ENCODE measurements around the gene DNAAF8.

DNAAF8 gene

DNA sequence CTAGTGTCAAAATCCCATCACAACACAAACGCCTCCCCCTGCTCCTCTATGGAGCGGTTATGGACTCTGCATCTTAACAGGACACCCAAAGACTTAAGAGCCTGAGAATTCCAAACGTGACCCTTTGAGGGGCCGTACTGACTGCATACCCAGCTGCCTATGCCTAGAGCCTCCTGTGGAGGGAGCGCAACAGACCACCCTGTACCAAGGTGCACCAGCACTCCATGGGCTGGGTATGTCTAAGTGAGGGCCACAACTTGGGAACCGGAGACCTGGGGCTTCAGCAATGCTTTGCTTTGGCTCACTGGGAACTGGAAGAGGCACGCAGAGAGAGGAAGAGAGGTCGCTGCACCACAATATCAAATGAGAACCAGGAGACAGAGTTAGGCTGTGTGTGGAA, 5.7 kb upstream of the DNAAF8 start:
- Histone ChIP-seq H2AFZ (ENCODE audit: low read length) (no peak overlapping the region), H3K27ac (ENCODE audit: low read length) (no peak overlapping the region), H3K27me3 (replicated peaks; ENCODE audit: insufficient read depth, low read length) (no peaks in the 10 kb centered on the region), H3K9me2 (replicated peaks; ENCODE audit: insufficient read depth, low read length) (no peaks in the 10 kb centered on the region), H3K4me2 (ENCODE audit: low read depth, low read length) (no peak overlapping the region), H3K9me3 (replicated peaks; ENCODE audit: insufficient read depth, low read length) (no peaks in the 10 kb centered on the region), H3F3A (ENCODE audit: insufficient read depth, low read length) (no peaks in the 10 kb centered on the region), H3K4me1 (ENCODE audit: low read length) (no peaks in the 10 kb centered on the region), H3K79me2 (ENCODE audit: low read length) (peaks cover 4% of the 10 kb centered on the region), H3K36me3 (replicated peaks; ENCODE audit: insufficient read depth, low read length) (no peaks in the 10 kb centered on the region), H3K9ac (ENCODE audit: low read length) (no peak overlapping the region), H3K4me3 (ENCODE audit: low read length) (no peak overlapping the region), H4K20me1 (ENCODE audit: insufficient read depth, low read length) (no peaks in the 10 kb centered on the region)
- no peak for DNase-seq
- TF ChIP-seq, protein P1, sequence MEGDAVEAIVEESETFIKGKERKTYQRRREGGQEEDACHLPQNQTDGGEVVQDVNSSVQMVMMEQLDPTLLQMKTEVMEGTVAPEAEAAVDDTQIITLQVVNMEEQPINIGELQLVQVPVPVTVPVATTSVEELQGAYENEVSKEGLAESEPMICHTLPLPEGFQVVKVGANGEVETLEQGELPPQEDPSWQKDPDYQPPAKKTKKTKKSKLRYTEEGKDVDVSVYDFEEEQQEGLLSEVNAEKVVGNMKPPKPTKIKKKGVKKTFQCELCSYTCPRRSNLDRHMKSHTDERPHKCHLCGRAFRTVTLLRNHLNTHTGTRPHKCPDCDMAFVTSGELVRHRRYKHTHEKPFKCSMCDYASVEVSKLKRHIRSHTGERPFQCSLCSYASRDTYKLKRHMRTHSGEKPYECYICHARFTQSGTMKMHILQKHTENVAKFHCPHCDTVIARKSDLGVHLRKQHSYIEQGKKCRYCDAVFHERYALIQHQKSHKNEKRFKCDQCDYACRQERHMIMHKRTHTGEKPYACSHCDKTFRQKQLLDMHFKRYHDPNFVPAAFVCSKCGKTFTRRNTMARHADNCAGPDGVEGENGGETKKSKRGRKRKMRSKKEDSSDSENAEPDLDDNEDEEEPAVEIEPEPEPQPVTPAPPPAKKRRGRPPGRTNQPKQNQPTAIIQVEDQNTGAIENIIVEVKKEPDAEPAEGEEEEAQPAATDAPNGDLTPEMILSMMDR (IDR thresholded peaks at IDR 0.05; ENCODE audit: low read length) = no peak
- TF ChIP-seq EZH2 (optimal IDR thresholded peaks at IDR 0.05; ENCODE audit: low read depth, low read length) (no peak), EZH2phosphoT487 (IDR thresholded peaks at IDR 0.05; ENCODE audit: low read length) (no peak)

GRCh38 chr16:4729876-4730275, 4.5 kb upstream of the DNAAF8 start:
- no peaks in the 10 kb centered on the region for H3K36me3 ChIP-seq (replicated peaks; ENCODE audit: insufficient read depth, low read length)

GRCh38 chr16:4733211-4733742, 1.1 kb upstream of the DNAAF8 start:
- TF ChIP-seq EZH2phosphoT487 (IDR thresholded peaks at IDR 0.05; ENCODE audit: low read length) = no peak
- TF ChIP-seq EZH2 (optimal IDR thresholded peaks at IDR 0.05; ENCODE audit: low read depth, low read length) = no peak
- TF ChIP-seq, protein P1 (IDR thresholded peaks at IDR 0.05; ENCODE audit: low read length) = no peak
- H3K27me3 ChIP-seq (replicated peaks; ENCODE audit: insufficient read depth, low read length) = no peaks in the 10 kb centered on the region
- H3K79me2 ChIP-seq (ENCODE audit: low read length) = peaks cover 6% of the 10 kb centered on the region
- H3K27ac ChIP-seq (ENCODE audit: low read length) = no peak overlapping the region
- peak overlapping the region; percentile 81 for H3K9ac ChIP-seq (ENCODE audit: low read length)
- H3K9me2 ChIP-seq (replicated peaks; ENCODE audit: insufficient read depth, low read length) = no peaks in the 10 kb centered on the region
- no peaks in the 10 kb centered on the region for H4K20me1 ChIP-seq (ENCODE audit: insufficient read depth, low read length)
- peak overlapping the region; percentile 87 for H3K4me3 ChIP-seq (ENCODE audit: low read length)
- H3K4me2 ChIP-seq (ENCODE audit: low read depth, low read length) = peak overlapping the region; percentile 86
- no peaks in the 10 kb centered on the region for H3K9me3 ChIP-seq (replicated peaks; ENCODE audit: insufficient read depth, low read length)
- no peak for DNase-seq
- H3K4me1 ChIP-seq (ENCODE audit: low read length) = peaks cover 5% of the 10 kb centered on the region; the same call in 1 of the 2 replicates
- H3F3A ChIP-seq (ENCODE audit: insufficient read depth, low read length) = peaks cover 4% of the 10 kb centered on the region
- H2AFZ ChIP-seq (ENCODE audit: low read length) = peak overlapping the region; percentile 97
- no peaks in the 10 kb centered on the region for H3K36me3 ChIP-seq (replicated peaks; ENCODE audit: insufficient read depth, low read length)

More at GRCh38 chr16:4729876-4730275, 4.5 kb upstream of the DNAAF8 start:
- H4K20me1 ChIP-seq (ENCODE audit: insufficient read depth, low read length) = no peaks in the 10 kb centered on the region
- no peaks in the 10 kb centered on the region for H3K27me3 ChIP-seq (replicated peaks; ENCODE audit: insufficient read depth, low read length)
- no peak overlapping the region for H2AFZ ChIP-seq (ENCODE audit: low read length)
- H3K27ac ChIP-seq (ENCODE audit: low read length) = no peak overlapping the region
- no peaks in the 10 kb centered on the region for H3K9me2 ChIP-seq (replicated peaks; ENCODE audit: insufficient read depth, low read length)
- no peak overlapping the region for H3K4me3 ChIP-seq (ENCODE audit: low read length)
- H3K4me2 ChIP-seq (ENCODE audit: low read depth, low read length) = no peak overlapping the region
- H3K9me3 ChIP-seq (replicated peaks; ENCODE audit: insufficient read depth, low read length) = no peaks in the 10 kb centered on the region
- peaks cover 4% of the 10 kb centered on the region for H3F3A ChIP-seq (ENCODE audit: insufficient read depth, low read length)
- TF ChIP-seq EZH2 (optimal IDR thresholded peaks at IDR 0.05; ENCODE audit: low read depth, low read length) = no peak
- TF ChIP-seq EZH2phosphoT487 (IDR thresholded peaks at IDR 0.05; ENCODE audit: low read length) = no peak
- TF ChIP-seq, protein P1 (IDR thresholded peaks at IDR 0.05; ENCODE audit: low read length) = no peak
- no peaks in the 10 kb centered on the region for H3K4me1 ChIP-seq (ENCODE audit: low read length)
- no peak overlapping the region for H3K9ac ChIP-seq (ENCODE audit: low read length)
- peaks cover 6% of the 10 kb centered on the region for H3K79me2 ChIP-seq (ENCODE audit: low read length)
- DNase-seq = no peak

All from MM.1S (cell line).